GM19372 (cell line): Measurements from ENCODE around the gene CPTP.
A peak's percentile ranks its signal among the peaks of the same experiment; 100 is the strongest.

Experiments
- ATAC-seq: cut with Tn5 transposase; IDR thresholded peaks from one replicate; pipeline ENCODE4 v1.9.1; 2021; ENCODE audit warnings: mild to moderate bottlenecking, low read depth, moderate library complexity; ENCODE audit not compliant: unreplicated experiment

Gene CPTP

DNA sequence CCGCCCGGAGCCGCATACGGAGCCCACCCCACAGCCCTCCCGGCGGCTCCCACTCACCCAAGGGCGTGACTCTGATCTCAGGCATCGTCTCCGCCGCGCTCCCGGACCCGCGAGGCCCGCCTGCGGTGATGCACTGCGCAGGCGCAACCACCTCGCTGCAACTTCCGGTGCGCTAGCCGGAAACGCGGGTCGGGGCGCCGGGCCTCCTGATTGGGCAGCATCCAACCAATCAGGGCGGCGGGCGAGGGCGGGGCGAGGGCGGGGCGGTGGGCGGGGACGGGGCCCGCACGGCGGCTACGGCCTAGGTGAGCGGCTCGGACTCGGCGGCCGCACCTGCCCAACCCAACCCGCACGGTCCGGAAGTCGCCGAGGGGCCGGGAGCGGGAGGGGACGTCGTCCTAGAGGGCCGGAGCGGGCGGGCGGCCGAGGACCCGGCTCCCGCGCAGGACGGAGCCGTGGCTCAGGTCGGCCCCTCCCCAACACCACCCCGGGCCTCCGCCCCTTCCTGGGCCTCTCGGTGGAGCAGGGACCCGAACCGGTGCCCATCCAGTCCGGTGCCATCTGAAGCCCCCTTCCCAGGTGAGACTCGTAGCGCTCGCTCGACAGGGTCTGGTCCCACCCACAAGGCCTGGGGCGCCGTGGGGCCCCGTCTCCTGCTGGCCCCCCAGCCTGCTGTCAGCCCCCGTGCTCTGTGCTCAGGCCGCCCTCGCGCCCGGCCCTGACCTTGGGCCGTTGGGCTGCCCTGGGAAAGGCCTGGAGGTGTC lies at the start of gene CPTP, which contains the start of gene INTS11:
TSS of gene CPTP (plus strand) at position 279 of the 764 bp plus-strand sequence. CDS start 2,109 bp downstream, outside the sequence.
TSS of gene INTS11 (minus strand) at position 137 of the 764 bp plus-strand sequence. CDS start at position 85, 52 bp downstream.
- peak; percentile 79 for ATAC-seq

DNA sequence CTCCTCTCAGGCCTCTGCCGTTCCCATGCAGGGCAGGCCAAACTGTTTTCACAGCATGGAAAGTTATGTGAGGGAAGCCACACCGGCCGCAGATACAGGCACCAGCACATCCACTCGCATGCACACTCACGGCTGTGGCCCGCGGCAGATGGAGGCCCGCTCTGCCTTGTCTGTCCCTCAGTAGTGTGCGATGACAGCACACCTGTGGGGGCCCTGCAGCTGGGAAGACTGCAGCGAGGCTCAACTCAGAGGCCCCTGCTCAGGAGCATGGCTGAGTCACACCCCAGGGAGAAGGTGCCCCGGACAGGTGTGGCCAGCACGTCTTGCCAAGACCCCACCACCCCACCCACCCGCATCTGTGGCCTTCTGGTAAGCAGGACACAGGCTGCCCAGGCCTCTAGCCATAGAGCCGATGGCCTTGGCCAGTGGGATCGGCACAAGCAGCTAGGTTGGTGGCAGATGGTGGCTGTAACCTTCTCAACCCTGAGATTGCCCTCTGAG lies 49.6 kb upstream of the CPTP start:
- no peak for ATAC-seq

DNA sequence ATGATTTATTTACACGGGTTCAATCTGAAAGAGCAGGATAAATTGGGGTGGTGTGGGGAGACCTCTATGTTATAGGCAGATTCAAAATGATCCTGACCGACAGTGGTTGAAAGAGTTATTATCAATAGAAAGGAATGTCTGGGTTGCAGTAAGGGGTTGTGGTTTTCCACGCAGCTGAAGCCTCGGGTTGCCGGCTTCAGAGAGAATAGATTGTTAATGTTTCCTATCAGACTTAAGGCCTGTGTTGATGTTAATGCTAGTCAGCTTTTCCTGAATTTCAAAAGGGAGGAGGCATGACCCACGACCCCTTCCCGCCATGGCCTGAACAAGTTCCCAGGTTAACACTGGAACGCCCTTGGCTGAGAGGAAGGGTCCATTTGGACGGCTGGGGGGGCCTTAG lies 48.8 kb upstream of the CPTP start:
- ATAC-seq = no peak

DNA sequence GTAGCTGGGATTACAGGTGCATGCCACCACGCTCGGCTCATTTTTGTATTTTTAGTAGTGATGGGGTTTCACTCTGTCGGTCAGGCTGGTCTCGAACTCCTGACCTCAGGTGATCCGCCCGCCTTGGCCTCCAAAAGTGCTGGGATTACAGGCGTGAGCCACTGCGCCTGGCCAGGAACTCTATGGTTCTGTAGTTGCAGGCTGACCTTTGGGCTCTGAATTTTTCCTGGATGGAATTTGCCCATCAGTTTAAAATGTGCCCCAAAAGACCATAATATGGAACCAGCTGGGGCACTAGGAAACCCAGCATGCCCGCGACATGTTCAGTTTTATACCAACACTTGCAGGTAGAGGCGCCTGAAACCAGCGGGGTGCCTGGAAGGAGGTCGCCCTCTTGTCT lies 46.0 kb upstream of the CPTP start:
- no peak for ATAC-seq

DNA sequence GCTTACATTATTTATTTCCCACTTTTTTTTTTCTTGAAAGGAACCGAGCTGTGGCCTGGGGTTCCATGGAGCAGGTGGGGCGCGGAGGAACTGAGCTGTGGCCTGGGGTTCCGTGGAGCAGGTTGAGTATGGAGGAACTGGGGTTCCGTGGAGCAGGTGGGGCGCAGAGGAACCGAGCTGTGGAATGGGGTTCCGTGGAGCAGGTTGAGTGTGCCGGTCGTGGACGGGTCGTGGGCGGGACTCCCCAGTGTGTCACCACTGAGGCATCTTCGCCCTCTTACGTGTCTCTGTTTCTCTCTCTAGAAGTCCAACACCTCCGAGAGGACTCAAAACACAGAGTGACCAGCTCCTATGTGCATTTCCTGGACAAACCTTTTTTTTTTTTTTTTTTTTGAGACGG lies 45.6 kb upstream of the CPTP start:
- ATAC-seq = no peak

DNA sequence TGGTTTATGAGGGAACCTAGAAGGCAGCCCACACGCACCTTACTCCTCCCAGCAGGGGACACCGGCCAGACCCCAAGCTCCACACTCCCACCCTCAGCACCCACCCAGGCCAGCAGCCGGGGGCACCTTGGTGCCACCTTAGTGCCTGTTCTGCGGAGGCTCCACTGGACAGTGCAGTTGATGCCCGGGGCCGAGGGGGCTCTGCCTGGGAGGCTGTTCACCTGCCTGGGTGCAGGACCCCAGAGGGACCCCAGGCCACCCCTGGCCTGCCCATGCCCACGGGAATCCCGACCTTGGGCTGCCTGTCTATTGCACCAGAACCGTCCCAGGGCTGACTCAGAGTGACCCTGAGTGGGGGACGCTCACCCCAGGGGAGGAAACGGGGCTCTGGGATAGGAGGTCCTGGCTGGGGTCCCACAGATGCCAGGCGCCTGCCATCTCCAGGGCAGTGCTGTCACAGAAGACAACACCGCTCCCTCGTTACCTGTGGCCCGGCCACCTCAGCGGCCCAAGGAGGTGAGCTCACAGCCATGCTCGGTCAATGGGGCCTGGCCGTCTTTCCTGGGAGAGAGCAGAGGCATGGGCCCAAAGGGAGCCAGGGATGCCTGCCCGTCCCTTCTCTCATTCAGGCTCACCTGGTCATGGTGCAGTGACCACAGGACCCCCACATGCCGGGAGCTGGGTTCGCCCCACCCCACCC lies 43.7 kb upstream of the CPTP start:
- no peak for ATAC-seq

DNA sequence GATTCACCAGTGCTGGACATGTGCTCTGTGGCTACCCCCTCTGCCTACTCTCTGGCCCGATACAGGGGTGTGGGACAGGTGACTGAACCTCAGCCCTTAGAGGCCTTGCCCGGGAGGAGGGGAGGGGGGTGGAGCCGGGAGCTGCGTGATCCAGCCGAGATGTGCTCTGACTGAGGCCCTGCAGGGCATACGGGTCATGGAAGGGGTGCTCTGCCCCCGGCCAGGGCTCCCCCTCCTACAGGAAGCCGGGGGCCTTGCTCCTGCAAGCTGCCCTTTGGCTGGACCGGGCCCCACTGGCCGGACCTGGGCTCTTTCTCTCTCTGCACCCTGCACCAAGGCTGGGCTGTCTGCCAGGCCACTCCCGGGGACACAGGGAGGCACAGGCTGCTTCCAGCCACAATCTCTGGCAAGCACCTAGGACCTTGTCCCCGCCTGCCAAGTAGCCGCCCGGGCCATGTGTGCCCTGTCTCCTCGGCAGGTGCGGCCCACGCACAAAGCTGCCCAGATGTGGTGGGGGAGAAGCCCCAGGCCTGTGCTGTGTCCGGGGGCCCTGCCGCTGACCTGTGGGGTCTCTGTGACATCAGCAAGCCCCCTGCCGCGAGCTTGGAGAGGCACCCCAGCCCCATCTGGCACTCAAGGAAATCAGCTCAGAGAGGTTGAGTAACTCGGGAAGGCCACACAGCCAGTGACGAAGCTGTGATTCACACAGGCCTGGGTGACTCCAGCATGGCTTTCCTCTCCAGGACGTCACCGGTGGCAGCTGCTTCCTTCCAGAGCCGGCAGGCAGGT lies 42.9 kb upstream of the CPTP start:
- ATAC-seq = no peak

DNA sequence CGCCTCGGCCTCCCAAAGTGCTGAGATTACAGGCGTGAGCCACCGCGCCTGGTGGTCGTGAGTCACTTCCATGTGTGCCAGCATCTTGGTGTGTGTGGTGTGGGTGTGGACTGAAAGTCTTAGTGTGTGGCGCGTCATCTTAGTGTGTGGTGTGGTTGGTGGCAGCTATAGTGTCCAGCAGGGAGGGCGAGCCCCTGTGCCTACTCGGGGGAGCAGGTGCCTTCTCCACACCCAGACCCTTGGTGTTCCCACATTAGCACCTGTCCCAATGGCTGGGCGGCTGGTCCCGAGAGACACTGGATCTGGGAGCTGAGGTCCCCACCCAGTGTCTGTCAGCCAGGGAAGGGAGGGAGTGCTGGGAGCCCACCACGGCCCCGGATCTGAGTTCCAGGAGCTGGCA lies 41.6 kb upstream of the CPTP start:
- ATAC-seq = no peak

DNA sequence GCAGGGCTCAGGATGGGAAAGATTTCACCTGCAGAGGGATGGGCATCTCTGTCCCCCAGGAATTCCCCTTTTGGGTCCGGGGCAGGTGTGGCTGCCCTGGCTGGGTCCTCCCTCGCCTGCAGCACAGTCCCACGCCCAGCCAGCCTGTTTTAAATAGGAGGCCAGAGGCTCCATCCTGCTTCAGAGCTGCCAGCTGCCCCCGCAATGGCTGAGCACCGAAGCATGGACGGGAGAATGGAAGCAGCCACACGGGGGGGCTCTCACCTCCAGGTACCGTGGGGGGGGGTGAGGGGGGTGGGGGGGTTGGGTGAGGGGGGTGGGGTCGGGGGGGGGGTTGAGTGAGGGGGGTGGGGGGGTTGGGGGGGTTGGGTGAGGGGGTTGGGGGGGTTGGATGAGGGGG lies 40.8 kb upstream of the CPTP start:
- no peak for ATAC-seq

DNA sequence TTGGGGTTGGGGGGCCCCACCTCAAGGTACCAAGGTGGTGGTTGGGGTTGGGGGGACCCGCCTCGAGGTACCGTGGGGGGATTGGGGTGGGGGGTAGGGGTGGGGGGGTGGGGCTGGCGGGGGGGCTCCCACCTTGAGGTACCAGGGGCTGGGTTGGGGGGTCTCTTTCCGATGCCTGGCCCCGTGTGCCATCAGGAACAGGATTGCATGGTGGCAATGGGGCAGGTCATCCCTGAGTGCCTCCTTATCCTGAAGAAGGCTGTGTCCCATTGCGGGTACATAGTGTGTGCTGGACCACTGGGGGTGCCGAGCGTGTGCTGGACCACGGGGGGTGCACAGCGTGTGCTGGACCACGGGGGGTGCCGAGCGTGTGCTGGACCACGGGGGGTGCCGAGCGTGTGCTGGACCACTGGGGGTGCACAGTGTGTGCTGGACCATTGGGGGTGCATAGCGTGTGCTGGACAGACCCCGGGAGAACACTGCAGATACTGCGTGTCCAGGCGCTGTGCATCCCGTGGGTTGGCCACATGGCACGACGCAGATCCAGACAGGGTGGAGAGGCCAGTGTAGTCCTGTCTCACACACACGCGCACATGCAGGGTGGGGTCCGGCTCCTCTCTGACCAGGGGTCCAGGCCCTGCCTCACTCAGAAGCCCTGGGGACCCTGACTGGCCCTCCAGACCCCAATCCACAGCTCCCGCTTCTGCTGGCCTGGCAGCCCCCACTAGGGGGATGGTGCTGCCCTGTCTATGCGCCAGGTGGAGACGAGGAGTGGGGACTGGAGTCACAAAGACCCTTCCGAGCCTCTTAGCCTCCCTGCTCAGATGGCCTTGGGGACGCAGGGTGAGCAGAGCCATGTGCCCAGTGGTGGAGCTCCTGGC lies 40.1 kb upstream of the CPTP start:
- no peak for ATAC-seq

DNA sequence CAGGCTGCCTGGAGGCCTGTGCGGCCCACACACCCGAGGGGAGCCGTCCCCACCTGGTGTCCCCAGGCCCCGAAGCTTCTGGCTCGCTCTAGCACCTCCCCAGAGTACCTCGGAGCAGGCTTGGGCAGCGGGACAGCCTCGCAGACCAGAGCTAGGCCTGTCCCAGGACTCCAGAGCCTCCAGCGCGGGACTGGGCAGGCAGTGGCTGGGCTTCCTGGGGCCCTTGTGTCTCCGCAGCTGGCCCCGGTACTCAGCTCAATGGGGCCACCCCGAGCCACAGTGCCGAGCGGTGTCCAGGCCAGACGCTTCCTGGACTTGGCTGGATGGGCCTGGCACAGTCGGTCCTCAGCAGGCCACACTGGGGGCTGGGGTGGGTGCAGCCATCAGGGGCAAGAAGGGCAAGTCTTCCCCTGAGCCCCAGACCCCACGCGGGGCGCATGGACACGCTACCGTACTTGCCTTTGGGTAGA lies 39.5 kb upstream of the CPTP start:
- ATAC-seq = no peak

DNA sequence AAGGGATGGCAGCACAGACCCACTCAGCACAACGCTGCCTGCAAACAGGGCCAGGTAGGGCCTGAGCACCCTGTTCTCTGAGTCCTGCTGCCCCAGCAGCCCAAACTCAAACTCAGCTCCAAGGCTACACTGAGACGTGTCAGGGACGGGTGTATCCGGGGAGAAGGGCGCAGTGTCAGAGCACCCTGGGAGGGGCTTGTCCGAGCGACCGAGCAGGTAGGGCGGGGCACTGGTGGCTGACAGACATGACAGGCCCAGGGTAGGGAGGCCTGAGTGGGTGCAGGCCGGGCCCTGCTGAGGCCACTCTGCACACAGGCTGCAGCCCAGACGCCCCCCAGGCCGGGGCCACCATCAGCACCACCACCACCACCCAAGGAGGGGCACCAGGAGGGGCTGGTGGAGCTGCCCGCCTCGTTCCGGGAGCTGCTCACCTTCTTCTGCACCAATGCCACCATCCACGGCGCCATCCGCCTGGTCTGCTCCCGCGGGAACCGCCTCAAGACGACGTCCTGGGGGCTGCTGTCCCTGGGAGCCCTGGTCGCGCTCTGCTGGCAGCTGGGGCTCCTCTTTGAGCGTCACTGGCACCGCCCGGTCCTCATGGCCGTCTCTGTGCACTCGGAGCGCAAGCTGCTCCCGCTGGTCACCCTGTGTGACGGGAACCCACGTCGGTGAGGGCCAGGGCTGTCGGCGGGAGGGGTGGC lies 38.8 kb upstream of the CPTP start:
- ATAC-seq = no peak

DNA sequence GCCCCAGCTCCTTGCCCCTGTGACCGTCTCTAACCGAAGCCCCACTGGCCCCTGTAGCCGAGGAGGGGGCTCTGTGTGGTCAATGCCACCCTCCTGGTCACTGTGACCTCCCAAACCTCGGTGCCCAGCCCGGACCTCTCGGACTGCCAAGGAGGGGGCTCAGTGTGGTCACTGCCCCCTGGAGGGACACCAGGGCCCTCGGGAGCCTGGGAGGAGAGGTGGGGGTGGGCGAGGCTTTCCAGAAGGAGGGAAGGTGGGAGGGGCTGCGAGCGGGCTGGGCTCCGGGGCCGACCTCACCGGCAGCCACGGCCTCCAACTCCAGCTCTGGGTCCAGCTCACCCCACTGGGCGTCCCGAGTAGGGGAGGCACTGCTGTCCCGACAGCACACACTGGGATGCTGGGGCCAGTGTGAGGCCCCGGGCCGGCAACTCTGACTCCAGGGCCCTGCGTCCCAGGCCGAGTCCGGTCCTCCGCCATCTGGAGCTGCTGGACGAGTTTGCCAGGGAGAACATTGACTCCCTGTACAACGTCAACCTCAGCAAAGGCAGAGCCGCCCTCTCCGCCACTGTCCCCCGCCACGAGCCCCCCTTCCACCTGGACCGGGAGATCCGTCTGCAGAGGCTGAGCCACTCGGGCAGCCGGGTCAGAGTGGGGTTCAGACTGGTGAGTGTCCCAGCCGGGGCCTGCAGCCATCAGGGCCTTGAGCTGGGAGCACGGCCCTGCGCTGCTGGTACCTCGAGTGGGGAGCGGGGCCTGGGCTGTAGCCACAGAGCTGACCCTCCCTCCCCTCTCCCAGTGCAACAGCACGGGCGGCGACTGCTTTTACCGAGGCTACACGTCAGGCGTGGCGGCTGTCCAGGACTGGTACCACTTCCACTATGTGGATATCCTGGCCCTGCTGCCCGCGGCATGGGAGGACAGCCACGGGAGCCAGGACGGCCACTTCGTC lies 38.0 kb upstream of the CPTP start:
- ATAC-seq = no peak

DNA sequence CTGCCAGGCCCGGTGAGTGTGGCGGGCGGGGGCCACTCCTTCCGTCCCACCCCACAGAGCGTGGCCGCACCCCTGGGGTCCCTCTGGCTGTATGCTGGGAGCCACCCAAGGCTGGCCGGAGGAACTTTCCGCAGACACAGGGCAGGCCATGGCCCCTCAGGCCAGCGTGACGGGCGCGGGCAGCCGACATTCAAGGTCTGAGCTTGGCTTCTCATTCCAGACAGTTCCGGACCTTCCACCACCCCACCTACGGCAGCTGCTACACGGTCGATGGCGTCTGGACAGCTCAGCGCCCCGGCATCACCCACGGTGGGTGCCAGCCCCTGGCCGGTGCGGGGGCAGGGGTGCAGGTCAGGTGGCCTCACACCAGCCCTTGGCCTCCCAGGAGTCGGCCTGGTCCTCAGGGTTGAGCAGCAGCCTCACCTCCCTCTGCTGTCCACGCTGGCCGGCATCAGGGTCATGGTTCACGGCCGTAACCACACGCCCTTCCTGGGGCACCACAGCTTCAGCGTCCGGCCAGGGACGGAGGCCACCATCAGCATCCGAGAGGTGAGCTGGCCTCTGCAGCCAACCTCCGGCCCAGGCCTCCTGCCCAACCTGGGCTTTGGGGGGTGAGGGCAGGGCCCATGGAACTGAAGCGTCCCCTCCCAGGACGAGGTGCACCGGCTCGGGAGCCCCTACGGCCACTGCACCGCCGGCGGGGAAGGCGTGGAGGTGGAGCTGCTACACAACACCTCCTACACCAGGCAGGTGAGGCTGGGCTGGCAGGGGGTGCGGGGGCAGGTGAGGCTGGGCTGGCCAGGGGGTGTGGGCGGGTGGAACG lies 37.1 kb upstream of the CPTP start:
- no peak for ATAC-seq

DNA sequence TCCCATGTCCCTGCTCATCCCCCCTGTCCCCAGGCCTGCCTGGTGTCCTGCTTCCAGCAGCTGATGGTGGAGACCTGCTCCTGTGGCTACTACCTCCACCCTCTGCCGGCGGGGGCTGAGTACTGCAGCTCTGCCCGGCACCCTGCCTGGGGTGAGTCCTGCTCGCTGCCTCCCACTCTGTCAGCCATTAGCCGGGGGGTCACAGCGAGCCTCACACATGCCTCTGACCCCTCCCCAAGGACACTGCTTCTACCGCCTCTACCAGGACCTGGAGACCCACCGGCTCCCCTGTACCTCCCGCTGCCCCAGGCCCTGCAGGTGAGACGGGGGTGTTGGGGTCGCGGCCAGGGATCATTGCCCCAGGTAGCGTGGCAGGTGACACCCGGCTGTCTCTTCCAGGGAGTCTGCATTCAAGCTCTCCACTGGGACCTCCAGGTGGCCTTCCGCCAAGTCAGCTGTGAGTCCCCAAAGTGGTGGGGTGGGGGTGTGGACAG lies 34.3 kb upstream of the CPTP start:
- ATAC-seq = no peak

DNA sequence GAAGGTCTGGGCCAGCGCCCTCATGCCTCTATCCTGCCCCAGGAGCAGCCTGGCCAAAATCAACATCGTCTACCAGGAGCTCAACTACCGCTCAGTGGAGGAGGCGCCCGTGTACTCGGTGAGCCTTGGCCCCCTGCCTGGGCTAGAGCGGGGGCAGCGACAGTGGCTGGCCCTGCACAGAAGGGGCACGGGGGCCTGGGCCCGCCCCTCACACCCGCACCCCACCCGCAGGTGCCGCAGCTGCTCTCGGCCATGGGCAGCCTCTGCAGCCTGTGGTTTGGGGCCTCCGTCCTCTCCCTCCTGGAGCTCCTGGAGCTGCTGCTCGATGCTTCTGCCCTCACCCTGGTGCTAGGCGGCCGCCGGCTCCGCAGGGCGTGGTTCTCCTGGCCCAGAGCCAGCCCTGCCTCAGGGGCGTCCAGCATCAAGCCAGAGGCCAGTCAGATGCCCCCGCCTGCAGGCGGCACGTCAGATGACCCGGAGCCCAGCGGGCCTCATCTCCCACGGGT lies 33.5 kb upstream of the CPTP start:
- no peak for ATAC-seq
